Endometrial microvascular endothelial cells (primary cell): Measurements from ENCODE around the gene TOB1. TPM values are rescaled to one million over a fixed set of nuclear protein-coding genes. Genes with fewer than 3 reads are reported as not detected.

Experiments
- in situ Hi-C: cut with HindIII; loops from 2 replicates; pipeline ENCODE4 v1.10.0; 2017; ENCODE audit warnings: low sequenced_read_pairs, low pct_unique_long_range_greater_than_20kb; ENCODE audit errors: inconsistent ontology term
- total RNA-seq: library from RNA; depleted of rRNA; stranded (reverse); fragments of >200 nt; gene quantifications from one replicate; pipeline ENCODE4 v1.2.3, GENCODE V29; 2015; ENCODE audit errors: inconsistent ontology term

Gene TOB1
- total RNA-seq, 1 donor from 2014 or later, result 7.2 TPM

GRCh38 chr17:50855708-50856330 is 10.3 kb downstream of the TOB1 start:
- in situ Hi-C loops, result no loop called here

DNA sequence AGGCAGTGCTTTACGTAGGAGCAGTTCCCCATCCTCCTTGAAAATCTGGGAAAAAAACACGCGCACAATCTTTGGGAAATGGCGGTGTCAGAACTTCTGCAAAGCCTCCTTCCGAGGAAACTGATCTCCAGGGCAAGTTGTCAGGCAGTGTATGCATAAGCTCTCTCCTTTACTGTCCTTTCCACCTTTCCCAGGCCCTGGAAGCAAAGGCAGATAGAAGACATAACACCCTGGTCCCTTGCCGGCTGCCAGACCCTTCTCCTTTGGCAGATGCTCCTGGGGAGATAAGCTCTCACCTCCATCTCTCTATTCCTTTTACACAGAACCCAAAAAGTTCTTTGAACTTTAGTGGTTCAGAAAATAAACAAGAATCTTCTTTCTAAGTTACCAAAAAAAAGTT is 12.4 kb downstream of the TOB1 start:
- in situ Hi-C loops, result no loop called here

- in situ Hi-C loops, result no loop called here
Measured at GRCh38 chr17:50853015-50853615, 13.0 kb downstream of the TOB1 start.

GRCh38 chr17:50850640-50851039 is 15.5 kb downstream of the TOB1 start:
- in situ Hi-C loops, result no loop called here

- in situ Hi-C loops, result no loop called here
Measured at GRCh38 chr17:50848711-50849110, 17.4 kb downstream of the TOB1 start.

GRCh38 chr17:50848039-50848438 is 18.1 kb downstream of the TOB1 start:
- in situ Hi-C loops, result no loop called here

DNA sequence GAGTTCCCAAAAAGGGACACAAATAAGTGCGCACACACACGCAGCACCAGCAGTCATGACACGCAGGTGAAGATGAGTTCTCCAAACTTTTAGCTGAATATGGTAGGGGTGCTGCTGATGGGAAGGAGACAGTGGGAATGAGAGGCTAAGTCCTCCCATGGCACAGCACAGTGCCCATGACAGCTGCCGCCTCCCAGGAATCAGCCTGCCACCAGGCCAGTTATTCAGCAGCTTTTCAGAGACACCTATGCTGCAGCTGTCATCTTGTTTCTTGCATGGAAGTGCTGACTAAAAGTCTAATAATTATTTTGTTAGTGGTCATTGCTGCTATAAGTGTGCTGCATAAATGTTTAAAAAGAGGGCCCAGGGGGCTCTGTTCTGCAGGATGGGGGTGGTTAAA is 18.6 kb downstream of the TOB1 start:
- in situ Hi-C loops, result no loop called here

DNA sequence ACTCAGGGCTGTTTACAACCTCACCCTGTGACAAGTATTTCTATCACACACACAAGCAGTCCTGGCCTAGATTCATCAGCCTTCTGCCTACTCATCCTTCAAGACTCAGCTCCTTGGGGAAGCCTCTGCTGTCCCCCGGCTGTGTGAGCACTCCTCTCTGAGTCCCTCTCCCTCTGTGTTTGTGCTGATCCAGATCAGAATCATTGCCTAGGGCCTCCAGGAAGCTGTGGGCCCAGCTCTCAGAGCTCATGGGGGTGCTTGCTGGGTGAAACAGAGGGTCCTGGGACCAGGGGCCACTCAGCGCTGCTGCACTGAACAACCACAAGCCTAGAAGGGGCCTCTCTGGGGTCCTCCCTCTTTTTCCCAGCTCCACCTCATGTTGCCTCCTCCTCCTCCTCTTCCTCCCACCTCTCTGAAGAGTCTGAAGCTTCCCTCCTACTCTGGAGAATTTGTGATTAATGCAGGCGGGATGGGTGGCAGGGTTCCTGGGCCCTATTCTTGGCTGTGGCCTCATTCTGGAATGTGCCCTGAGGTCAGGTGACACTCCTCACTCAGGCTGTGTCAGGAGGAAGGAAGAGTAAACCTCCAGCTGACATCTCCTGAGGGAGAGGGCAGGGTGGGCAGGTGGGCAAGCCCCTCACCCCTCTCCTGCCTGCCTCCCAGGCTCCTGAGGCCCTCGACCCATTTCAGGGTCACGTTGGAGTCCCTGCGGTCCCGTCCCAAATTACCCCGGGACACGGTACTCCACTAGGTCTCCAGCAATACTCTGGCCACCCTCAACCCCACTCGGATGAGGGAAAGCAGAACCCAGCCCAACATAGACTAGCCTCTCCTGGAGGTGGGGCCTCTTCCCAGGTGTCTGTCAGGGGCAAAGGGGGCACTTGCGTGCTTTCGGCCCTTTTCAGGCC is 20.7 kb downstream of the TOB1 start:
- in situ Hi-C loops, result no loop called here

GRCh38 chr17:50844117-50844700 is 21.9 kb downstream of the TOB1 start:
- in situ Hi-C loops, result no loop called here

GRCh38 chr17:50843150-50843905 is 22.8 kb downstream of the TOB1 start:
- in situ Hi-C loops, result no loop called here

DNA sequence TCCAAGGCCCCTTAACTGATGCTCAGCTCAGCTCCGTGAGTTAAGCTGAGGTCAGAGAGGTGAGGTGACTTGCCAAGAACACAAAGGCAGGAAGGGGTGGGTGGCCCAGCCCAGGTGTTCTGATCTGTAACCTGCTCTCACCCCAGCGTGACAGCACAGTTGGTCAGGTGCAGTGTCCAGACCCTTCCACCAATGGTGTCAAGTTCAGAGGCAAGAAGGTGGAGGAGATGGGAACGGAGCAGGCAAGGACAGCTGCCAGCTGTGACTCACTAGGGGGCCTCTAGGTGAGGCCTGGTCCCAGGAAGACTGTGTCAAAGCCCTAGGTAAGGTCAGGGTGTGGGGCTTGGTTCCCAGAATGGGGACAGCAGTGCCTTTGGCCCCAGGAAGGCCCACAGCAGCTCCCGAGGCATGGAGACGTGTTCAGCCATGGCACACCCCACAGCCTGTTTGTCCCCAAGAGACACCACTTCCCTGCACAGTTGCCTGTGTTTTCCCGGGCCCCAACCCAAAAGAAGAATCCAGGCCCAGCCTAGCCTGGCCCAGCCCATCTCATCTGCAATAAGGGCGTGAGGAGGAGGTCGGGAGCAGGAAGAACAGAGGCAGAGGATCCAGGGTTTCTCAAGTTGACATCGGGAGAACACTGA is 23.5 kb downstream of the TOB1 start:
- in situ Hi-C loops, result no loop called here

DNA sequence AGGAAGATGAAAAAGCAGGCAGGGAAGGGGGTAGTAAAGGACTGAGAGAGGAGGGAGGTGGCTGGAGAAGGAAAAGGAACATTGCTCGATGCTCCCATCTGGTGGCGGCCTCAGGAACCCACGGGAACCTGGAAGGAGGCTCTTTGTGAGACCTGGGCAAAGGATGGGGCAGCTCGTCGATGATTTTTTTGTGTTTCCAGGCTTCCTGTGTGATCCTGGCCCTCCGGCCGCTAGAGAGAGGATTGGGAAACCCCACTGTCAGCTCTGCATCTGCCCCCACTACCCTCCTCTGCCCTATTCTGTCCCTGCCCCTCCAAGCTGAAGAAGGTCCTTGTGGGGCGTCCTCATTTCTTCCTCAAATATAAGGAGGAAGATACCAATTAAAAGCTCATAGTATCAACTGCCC is 24.2 kb downstream of the TOB1 start:
- in situ Hi-C loops, result no loop called here

DNA sequence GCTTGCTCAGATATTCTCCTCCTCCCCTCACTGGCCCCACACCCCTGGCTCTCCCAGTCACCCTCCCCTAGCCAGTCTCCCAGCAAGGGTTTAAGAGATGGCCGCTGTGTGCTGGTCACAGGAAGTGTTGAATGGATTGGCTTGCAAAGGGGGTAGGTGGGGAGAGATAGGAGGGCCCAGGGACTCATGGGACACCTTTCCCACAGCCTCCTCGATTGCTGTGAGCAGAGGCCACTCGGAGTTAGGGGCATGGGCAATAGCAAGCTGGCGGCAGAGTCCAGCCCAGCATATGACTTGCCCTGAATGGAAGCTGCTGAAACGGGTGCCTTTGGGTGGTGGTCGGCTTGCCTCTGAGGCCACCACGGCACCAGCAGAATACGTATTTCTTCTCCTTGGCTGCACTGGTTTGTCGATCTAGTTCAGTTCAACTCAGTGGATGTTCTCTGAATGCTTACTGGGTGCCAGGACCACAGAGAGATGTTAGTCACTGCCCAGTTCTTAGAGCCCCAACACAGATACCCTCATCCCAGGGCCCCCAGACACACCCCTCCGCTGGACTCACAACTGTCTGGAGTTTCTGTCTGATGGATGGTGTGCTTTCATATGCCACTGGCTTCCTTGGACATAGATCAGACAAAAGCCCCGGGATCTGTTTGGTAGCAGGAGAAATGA is 24.7 kb downstream of the TOB1 start:
- in situ Hi-C loops, result no loop called here

DNA sequence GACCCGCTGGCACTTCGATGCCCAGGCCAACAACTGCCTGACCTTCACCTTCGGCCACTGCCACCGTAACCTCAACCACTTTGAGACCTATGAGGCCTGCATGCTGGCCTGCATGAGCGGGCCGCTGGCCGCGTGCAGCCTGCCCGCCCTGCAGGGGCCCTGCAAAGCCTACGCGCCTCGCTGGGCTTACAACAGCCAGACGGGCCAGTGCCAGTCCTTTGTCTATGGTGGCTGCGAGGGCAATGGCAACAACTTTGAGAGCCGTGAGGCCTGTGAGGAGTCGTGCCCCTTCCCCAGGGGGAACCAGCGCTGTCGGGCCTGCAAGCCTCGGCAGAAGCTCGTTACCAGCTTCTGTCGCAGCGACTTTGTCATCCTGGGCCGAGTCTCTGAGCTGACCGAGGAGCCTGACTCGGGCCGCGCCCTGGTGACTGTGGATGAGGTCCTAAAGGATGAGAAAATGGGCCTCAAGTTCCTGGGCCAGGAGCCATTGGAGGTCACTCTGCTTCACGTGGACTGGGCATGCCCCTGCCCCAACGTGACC is 25.8 kb downstream of the TOB1 start:
- in situ Hi-C loops, result no loop called here

GRCh38 chr17:50839591-50840310 is 26.4 kb downstream of the TOB1 start:
- in situ Hi-C loops, result no loop called here

- in situ Hi-C loops, result no loop called here
Measured at GRCh38 chr17:50837980-50838954, 27.9 kb downstream of the TOB1 start.
